GM12878 (cell line): ENCODE data around the gene MYO18B. TPM values are rescaled to one million over a fixed set of nuclear protein-coding genes. Genes with fewer than 3 reads are reported as not detected.

Experiments
- ATAC-seq: fragments of 200-7000 bp; cut with Tn5 transposase; 3 replicates; pipeline ENCODE4 v1.9.1; 2020; ENCODE audit warnings: mild to moderate bottlenecking, moderate library complexity
- BruUV-seq: library from RNA; stranded (reverse); fragments of 400-500 nt; replicated peaks from 2 replicates; lab custom pipeline; 2021; lab: Mats Ljungman, UMichigan
- CTCF ChIA-PET: fragments of 300-600 bp; sonication (Branson Sonifier 250); formaldehyde crosslinking; extraction: SDS; loops from one replicate; lab custom pipeline; 2021; ENCODE audit warnings: inconsistent platforms; lab: Yijun Ruan, JAX
- POLR2A ChIA-PET: fragments of 350-600 bp; formaldehyde crosslinking; extraction: SDS; loops from one replicate; lab custom pipeline; 2021; ENCODE audit warnings: inconsistent platforms; lab: Charles Lee
- RAD21 ChIA-PET: fragments of 300-600 bp; sonication (Branson Sonifier 250); formaldehyde crosslinking; loops from one replicate; lab custom pipeline; 2023; ENCODE audit warnings: antibody characterized with exemption; ENCODE audit not compliant: unreplicated experiment; lab: Charles Lee
- SMC1A ChIA-PET: fragments of 300-600 bp; sonication (Branson Sonifier 250); formaldehyde crosslinking; loops from one replicate; lab custom pipeline; 2023; ENCODE audit not compliant: unreplicated experiment, uncharacterized antibody; lab: Charles Lee
- DNase-seq: peaks from one replicate; pipeline ENCODE4 v3.0.0-alpha.2; 2011; ENCODE audit warnings: low read depth, low spot score
- FAIRE-seq: peaks from 3 replicates; lab custom pipeline; 2011; peaks lifted over from hg19 to GRCh38; lab: Jason Lieb, UNC
- H2AFZ ChIP-seq: 2 replicates; pipeline ENCODE4 v1.6.0; 2011; ENCODE audit warnings: low read depth, low read length, control low read depth; ENCODE audit not compliant: control insufficient read depth
- H3K27ac ChIP-seq: 2 replicates; pipeline ENCODE4 v1.5.1; 2011; ENCODE audit warnings: control low read depth; ENCODE audit not compliant: control insufficient read depth, insufficient read depth
- H3K27me3 ChIP-seq, 2 experiments: replicated peaks in 1 of 2; 2 replicates each; pipeline versions ENCODE4 v1.6.0 to v1.6.1; 2011; ENCODE audit warnings: low read length in 1 of 2; ENCODE audit not compliant: control insufficient read depth in 2 of 2, insufficient read depth in 2 of 2
- H3K36me3 ChIP-seq, 2 experiments: 2 replicates each; pipeline ENCODE4 v1.5.1; 2011; ENCODE audit warnings: low read length in 1 of 2; ENCODE audit not compliant: control insufficient read depth in 2 of 2, insufficient read depth in 2 of 2
- H3K4me1 ChIP-seq: 2 replicates; pipeline ENCODE4 v1.6.1; 2011; ENCODE audit warnings: mild to moderate bottlenecking, low read length, moderate library complexity, mixed read lengths; ENCODE audit not compliant: control insufficient read depth, insufficient read depth
- H3K4me2 ChIP-seq: 2 replicates; pipeline ENCODE4 v1.6.0; 2011; ENCODE audit warnings: control low read depth; ENCODE audit not compliant: control insufficient read depth, insufficient read depth
- H3K4me3 ChIP-seq: fragments of 200-600 bp; sonication (generic); 2 replicates; pipeline ENCODE4 v1.5.1; 2016
- H3K79me2 ChIP-seq: 2 replicates; pipeline ENCODE4 v1.6.0; 2011; ENCODE audit warnings: low read length; ENCODE audit not compliant: control insufficient read depth, insufficient read depth
- H3K9ac ChIP-seq: 2 replicates; pipeline ENCODE4 v1.8.0; 2011; ENCODE audit warnings: low read length, control low read depth, mixed read lengths; ENCODE audit not compliant: control insufficient read depth, insufficient read depth
- H3K9me3 ChIP-seq: replicated peaks from 3 replicates; pipeline ENCODE4 v1.5.1; 2011; ENCODE audit warnings: mild to moderate bottlenecking, low read length; ENCODE audit not compliant: control insufficient read depth, insufficient read depth
- H4K20me1 ChIP-seq: 2 replicates; pipeline ENCODE4 v1.6.0; 2011; ENCODE audit not compliant: control insufficient read depth, insufficient read depth
- FOXK2 ChIP-seq: fragments of 450-650 bp; IDR thresholded peaks from 2 replicates; pipeline ENCODE4 v1.6.1; 2017; ENCODE audit warnings: mild to moderate bottlenecking, moderate library complexity
- MEF2A ChIP-seq: IDR thresholded peaks from 2 replicates; pipeline ENCODE4 v1.6.1; 2011; ENCODE audit warnings: low read depth, mild to moderate bottlenecking, low read length, moderate library complexity; ENCODE audit not compliant: insufficient read depth
- NR2C1 ChIP-seq: fragments of 450-650 bp; IDR thresholded peaks from 2 replicates; pipeline ENCODE4 v1.6.1; 2017; ENCODE audit warnings: antibody characterized with exemption, mild to moderate bottlenecking, moderate library complexity
- POLR2AphosphoS5 ChIP-seq: IDR thresholded peaks from 2 replicates; pipeline ENCODE4 v1.6.1; 2011; ENCODE audit warnings: mild to moderate bottlenecking, low read length, inconsistent platforms
- SIN3A ChIP-seq: IDR thresholded peaks from 2 replicates; pipeline ENCODE4 v1.6.1; 2012; ENCODE audit warnings: low read depth, low read length, improper control_type of control experiment
- YBX1 ChIP-seq: fragments of 450-650 bp; IDR thresholded peaks from 2 replicates; pipeline ENCODE4 v1.6.1; 2016; ENCODE audit warnings: antibody characterized with exemption
- ZBTB33 ChIP-seq: fragments of 450-650 bp; IDR thresholded peaks from 2 replicates; pipeline ENCODE4 v1.6.1; 2017; ENCODE audit warnings: mild to moderate bottlenecking
- ZBTB4 ChIP-seq: fragments of 450-650 bp; formaldehyde crosslinking; IDR thresholded peaks from 2 replicates; pipeline ENCODE4 v1.4.0; 2022; ENCODE audit warnings: mild to moderate bottlenecking, moderate library complexity
- WGBS: methylation state at CpG from one replicate; pipeline ENCODE4 v1.1.6; 2016; ENCODE audit warnings: low lambda C conversion rate; ENCODE audit not compliant: insufficient replicate concordance, insufficient coverage; ENCODE audit errors: missing lambda C conversion rate; 5-methylcytosine and 5-hydroxymethylcytosine counted together
- in situ Hi-C: fragments of 300-500 bp; cut with MboI; formaldehyde crosslinking; loops from 9 replicates; pipeline ENCODE4 v1.14.3; 2018; ENCODE audit warnings: mixed read lengths
- intact Hi-C: fragments of 100-400 bp; cut with micrococcal nuclease; formaldehyde crosslinking; loops from one replicate; pipeline ENCODE4 v1.14.2; 2022; ENCODE audit not compliant: unreplicated experiment
- polyA plus RNA-seq, 11 experiments: library from polyadenylated mRNA; depleted of rRNA in 4 of 11; unstranded in 6 of 11; stranded (reverse) in 5 of 11; fragments of >200 nt; fragmentation: Nextera tagmentation in 4 of 11; fragmentation: Illumina TruSeq in 1 of 11; extraction: Ambion mirVana in 4 of 11; extraction: Trizol in 1 of 11; gene quantifications; 1 replicate in 1 of 11; 2 replicates in 10 of 11; pipeline versions ENCODE4 v1.2.1 to v1.2.3, GENCODE V29; 2011 to 2016; ENCODE audit warnings: inconsistent platforms in 2 of 11, missing spikeins in 2 of 11, low read depth in 1 of 11
- total RNA-seq, 4 experiments: library from RNA; depleted of rRNA in 3 of 4; stranded (reverse); fragments of >200 nt in 3 of 4; fragmentation: Illumina TruSeq in 1 of 4; extraction: Trizol in 1 of 4; gene quantifications; 2 replicates each; pipeline versions ENCODE4 v1.2.1 to v1.2.3, GENCODE V29; 2013 to 2021
- TF ChIP-seq, protein P1 (sequence below): fragments of 450-650 bp; IDR thresholded peaks from 2 replicates; pipeline ENCODE4 v1.6.1; 2018; ENCODE audit warnings: borderline replicate concordance, mild to moderate bottlenecking; ENCODE audit not compliant: partially characterized antibody

Gene MYO18B
- total and polyA plus RNA-seq, 10 of the 15 experiments (the other 5 are each of a cell fraction or from before 2014, with no cell fraction given), result 0.05 to 2.1 (median 0.51) TPM; not detected in 1

- H3K27ac ChIP-seq, result no peak overlapping the region
- DNase-seq, result no peak
- H3K4me3 ChIP-seq, result no peak overlapping the region
- H3K36me3 ChIP-seq, result no peaks in the 10 kb centered on the region
- no peaks in the 10 kb centered on the region for H3K4me1 ChIP-seq
- ChIA-PET RAD21 (no interaction called here), POLR2A (no interaction called here), CTCF (no interaction called here), SMC1A (no interaction called here)
- intact Hi-C loops, result no loop called here
- H2AFZ ChIP-seq, result no peak overlapping the region
- no peak for FAIRE-seq
- no peak for ATAC-seq
- H3K27me3 ChIP-seq, result no peaks in the 10 kb centered on the region
- no peak overlapping the region for H3K9ac ChIP-seq
- TF ChIP-seq FOXK2 (no peak), SIN3A (no peak), NR2C1 (no peak), MEF2A (no peak), ZBTB33 (no peak), YBX1 (no peak), POLR2AphosphoS5 (no peak), ZBTB4 (CRISPR knock-in tag) (no peak)
- TF ChIP-seq, protein P1, sequence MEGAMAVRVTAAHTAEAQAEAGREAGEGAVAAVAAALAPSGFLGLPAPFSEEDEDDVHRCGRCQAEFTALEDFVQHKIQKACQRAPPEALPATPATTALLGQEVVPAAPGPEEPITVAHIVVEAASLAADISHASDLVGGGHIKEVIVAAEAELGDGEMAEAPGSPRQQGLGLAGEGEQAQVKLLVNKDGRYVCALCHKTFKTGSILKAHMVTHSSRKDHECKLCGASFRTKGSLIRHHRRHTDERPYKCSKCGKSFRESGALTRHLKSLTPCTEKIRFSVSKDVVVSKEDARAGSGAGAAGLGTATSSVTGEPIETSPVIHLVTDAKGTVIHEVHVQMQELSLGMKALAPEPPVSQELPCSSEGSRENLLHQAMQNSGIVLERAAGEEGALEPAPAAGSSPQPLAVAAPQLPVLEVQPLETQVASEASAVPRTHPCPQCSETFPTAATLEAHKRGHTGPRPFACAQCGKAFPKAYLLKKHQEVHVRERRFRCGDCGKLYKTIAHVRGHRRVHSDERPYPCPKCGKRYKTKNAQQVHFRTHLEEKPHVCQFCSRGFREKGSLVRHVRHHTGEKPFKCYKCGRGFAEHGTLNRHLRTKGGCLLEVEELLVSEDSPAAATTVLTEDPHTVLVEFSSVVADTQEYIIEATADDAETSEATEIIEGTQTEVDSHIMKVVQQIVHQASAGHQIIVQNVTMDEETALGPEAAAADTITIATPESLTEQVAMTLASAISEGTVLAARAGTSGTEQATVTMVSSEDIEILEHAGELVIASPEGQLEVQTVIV, result no peak
- H3K4me2 ChIP-seq, result no peak overlapping the region
- BruUV-seq, result no TSS peak
- H3K9me3 ChIP-seq, result no peaks in the 10 kb centered on the region; the same call in 2 of the 3 replicates
- no peaks in the 10 kb centered on the region for H3K79me2 ChIP-seq
- in situ Hi-C loops, result no loop called here
- no peaks in the 10 kb centered on the region for H4K20me1 ChIP-seq
- 0% methylated on average over 4 of the region's 4 CpGs for WGBS
Observed at GRCh38 chr22:26041931-26042330, 299.9 kb downstream of the MYO18B start.
